Measurements from ENCODE around the gene CHMP2A. TPM values are rescaled to one million over a fixed set of nuclear protein-coding genes. Genes with fewer than 3 reads are reported as not detected.

CHMP2A gene
- total and polyA plus RNA-seq, 2 donors (not counting 1 experiment from before 2014, with no cell fraction given) = 62.5 to 97.5 TPM

DNA sequence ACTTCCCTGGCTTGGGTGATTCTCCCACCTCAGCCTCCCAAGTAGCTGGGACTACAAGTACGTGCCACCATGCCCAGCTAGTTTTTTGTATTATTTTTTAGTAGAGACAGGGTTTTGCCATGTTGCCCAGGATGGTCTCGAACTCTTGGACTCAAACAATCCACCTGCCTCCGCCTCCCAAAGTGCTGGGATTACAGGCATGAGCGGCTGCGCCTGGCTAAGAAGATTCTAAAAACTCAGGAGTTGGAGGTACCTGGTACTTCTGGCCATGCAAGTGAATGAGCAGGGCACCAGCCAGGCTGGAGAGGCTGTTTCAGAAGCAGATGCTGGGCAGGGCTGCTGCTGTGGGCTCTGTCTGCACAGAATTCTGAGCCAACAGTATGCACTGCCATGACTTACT, 12.1 kb upstream of the CHMP2A start:
- Histone ChIP-seq H3K9me3 (ENCODE audit: control extremely low read depth in 1 of 3, control insufficient read depth in 2 of 3, insufficient read depth in 1 of 3, low read length in 2 of 3) (peaks cover 0 to 7% (median 0%) of the 10 kb centered on the region in 3 donors), H3K4me3 (ENCODE audit: control extremely low read depth in 1 of 5, extremely low read depth in 1 of 5, insufficient read depth in 1 of 5, low read depth in 2 of 5, low read length in 4 of 5) (no peak overlapping the region), H3K36me3 (replicated peaks in 1 of 2; ENCODE audit: control extremely low read depth in 1 of 2, control insufficient read depth in 1 of 2, extremely low read depth in 1 of 2, insufficient read depth in 2 of 2, low read length in 1 of 2) (peaks cover 0 to 16% of the 10 kb centered on the region in 2 experiments), H2AFZ (ENCODE audit: insufficient read depth, low read depth, low read length, poor library complexity, severe bottlenecking) (no peak overlapping the region), H3K9ac (ENCODE audit: low read length) (no peak overlapping the region), H3K4me2 (replicated peaks; ENCODE audit: low read depth, low read length, poor library complexity, severe bottlenecking) (no peak overlapping the region), H3K27ac (ENCODE audit: low read length in 2 of 2) (no peak overlapping the region), H3K79me2 (ENCODE audit: control insufficient read depth, insufficient read depth, low read length) (peaks cover 15% of the 10 kb centered on the region), H4K20me1 (ENCODE audit: control insufficient read depth, insufficient read depth, low read length, poor library complexity, severe bottlenecking) (peaks cover 7% of the 10 kb centered on the region), H3K4me1 (ENCODE audit: control insufficient read depth in 2 of 2, insufficient read depth in 2 of 2, low read length in 2 of 2) (peaks cover 17 to 26% of the 10 kb centered on the region in 2 donors), H3K27me3 (replicated peaks in 1 of 4; ENCODE audit: control extremely low read depth in 1 of 4, control insufficient read depth in 3 of 4, insufficient read depth in 4 of 4, low read length in 3 of 4) (no peaks in the 10 kb centered on the region)
- Mint-ChIP-seq H3K27ac (no peak overlapping the region), H3K9me3 (ENCODE audit: insufficient read depth) (no peaks in the 10 kb centered on the region), H3K4me3 (no peak overlapping the region), H3K27me3 (no peaks in the 10 kb centered on the region), H3K4me1 (peaks cover 27% of the 10 kb centered on the region)
- intact Hi-C loops (cut with micrococcal nuclease) = no loop called here
- WGBS (ENCODE audit: insufficient coverage) = 100% methylated on average over 4 of the region's 5 CpGs
- no peak for ATAC-seq (ENCODE audit: low read depth)
- no peak for DNase-seq
- CTCF ChIA-PET = no interaction called here
- POLR2A ChIA-PET = no interaction called here
- TF ChIP-seq, protein P1, sequence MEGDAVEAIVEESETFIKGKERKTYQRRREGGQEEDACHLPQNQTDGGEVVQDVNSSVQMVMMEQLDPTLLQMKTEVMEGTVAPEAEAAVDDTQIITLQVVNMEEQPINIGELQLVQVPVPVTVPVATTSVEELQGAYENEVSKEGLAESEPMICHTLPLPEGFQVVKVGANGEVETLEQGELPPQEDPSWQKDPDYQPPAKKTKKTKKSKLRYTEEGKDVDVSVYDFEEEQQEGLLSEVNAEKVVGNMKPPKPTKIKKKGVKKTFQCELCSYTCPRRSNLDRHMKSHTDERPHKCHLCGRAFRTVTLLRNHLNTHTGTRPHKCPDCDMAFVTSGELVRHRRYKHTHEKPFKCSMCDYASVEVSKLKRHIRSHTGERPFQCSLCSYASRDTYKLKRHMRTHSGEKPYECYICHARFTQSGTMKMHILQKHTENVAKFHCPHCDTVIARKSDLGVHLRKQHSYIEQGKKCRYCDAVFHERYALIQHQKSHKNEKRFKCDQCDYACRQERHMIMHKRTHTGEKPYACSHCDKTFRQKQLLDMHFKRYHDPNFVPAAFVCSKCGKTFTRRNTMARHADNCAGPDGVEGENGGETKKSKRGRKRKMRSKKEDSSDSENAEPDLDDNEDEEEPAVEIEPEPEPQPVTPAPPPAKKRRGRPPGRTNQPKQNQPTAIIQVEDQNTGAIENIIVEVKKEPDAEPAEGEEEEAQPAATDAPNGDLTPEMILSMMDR (IDR thresholded peaks at IDR 0.05) = no peak
- TF ChIP-seq EZH2 (IDR thresholded peaks at IDR 0.05; ENCODE audit: borderline replicate concordance, insufficient read depth, low read depth, low read length, poor library complexity, severe bottlenecking) = no peak

DNA sequence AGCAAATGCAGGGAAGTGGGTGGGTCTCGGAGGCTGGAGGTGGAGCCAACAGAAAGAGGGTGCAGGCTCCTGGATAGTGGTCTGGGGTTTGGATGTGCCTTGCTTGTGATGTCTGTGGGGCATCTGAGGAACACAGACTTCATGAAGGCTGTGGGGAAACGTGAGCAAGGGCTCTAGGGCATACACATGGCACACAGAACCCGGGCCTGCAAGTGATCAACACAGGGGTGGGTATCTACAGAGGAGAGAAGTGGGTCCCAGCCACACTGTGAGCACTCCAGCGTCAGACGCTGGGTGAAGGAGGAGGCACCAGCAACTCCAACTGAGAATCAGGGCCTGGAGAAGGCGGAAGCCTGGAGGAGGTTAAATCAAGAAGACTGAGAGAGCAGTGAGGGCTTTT, 8.9 kb upstream of the CHMP2A start:
- Mint-ChIP-seq H3K4me3 (peak overlapping the region; percentile 96), H3K27me3 (no peaks in the 10 kb centered on the region), H3K4me1 (peaks cover 47% of the 10 kb centered on the region), H3K9me3 (ENCODE audit: insufficient read depth) (no peaks in the 10 kb centered on the region), H3K27ac (peak overlapping the region; percentile 87)
- Histone ChIP-seq H3K36me3 (replicated peaks in 1 of 2; ENCODE audit: control extremely low read depth in 1 of 2, control insufficient read depth in 1 of 2, extremely low read depth in 1 of 2, insufficient read depth in 2 of 2, low read length in 1 of 2) (peaks cover 0 to 3% of the 10 kb centered on the region in 2 experiments), H4K20me1 (ENCODE audit: control insufficient read depth, insufficient read depth, low read length, poor library complexity, severe bottlenecking) (peaks cover 7% of the 10 kb centered on the region), H3K9ac (ENCODE audit: low read length) (no peak overlapping the region), H3K4me2 (replicated peaks; ENCODE audit: low read depth, low read length, poor library complexity, severe bottlenecking) (peak overlapping the region; percentile 87), H3K4me3 (ENCODE audit: control extremely low read depth in 1 of 5, extremely low read depth in 1 of 5, insufficient read depth in 1 of 5, low read depth in 2 of 5, low read length in 4 of 5) (no peak overlapping the region), H3K79me2 (ENCODE audit: control insufficient read depth, insufficient read depth, low read length) (peaks cover 3% of the 10 kb centered on the region), H3K9me3 (ENCODE audit: control extremely low read depth in 1 of 3, control insufficient read depth in 2 of 3, insufficient read depth in 1 of 3, low read length in 2 of 3) (peaks cover 0 to 9% (median 0%) of the 10 kb centered on the region in 3 donors), H3K27ac (ENCODE audit: low read length in 2 of 2) (no peak overlapping the region), H3K4me1 (ENCODE audit: control insufficient read depth in 2 of 2, insufficient read depth in 2 of 2, low read length in 2 of 2) (peaks cover 24 to 35% of the 10 kb centered on the region in 2 donors), H3K27me3 (replicated peaks in 1 of 4; ENCODE audit: control extremely low read depth in 1 of 4, control insufficient read depth in 3 of 4, insufficient read depth in 4 of 4, low read length in 3 of 4) (no peaks in the 10 kb centered on the region), H2AFZ (ENCODE audit: insufficient read depth, low read depth, low read length, poor library complexity, severe bottlenecking) (no peak overlapping the region)
- ChIA-PET POLR2A (interaction anchor here (1.4 kb wide), 1 partner anchor 9 kb away, joined by 3 read pairs; the partner anchor contains the start of gene CHMP2A), CTCF (interaction anchor here (1.1 to 1.3 kb wide), 2 partner anchors 9 to 18 kb away, joined by 3 to 6 read pairs; partner anchors contain the start of gene CHMP2A)
- no peak for ATAC-seq (ENCODE audit: low read depth)
- TF ChIP-seq EZH2 (IDR thresholded peaks at IDR 0.05; ENCODE audit: borderline replicate concordance, insufficient read depth, low read depth, low read length, poor library complexity, severe bottlenecking) = no peak
- TF ChIP-seq, protein P1 (IDR thresholded peaks at IDR 0.05) = no peak
- intact Hi-C loops (cut with micrococcal nuclease) = no loop called here
- no peak for DNase-seq
- WGBS (ENCODE audit: insufficient coverage) = 89% methylated on average over 5 of the region's 6 CpGs

Data from B cell (primary cell).